HG02870 (cell line): ENCODE results near the gene LMO3.
"Not testable (repeated sequence)": the region's sequence is repeated elsewhere in the genome, so short reads cannot be mapped to it uniquely, and the experiment has no call there.

Source experiments
- ATAC-seq: cut with Tn5 transposase; IDR thresholded peaks from one replicate; pipeline ENCODE4 v1.9.1; 2021; ENCODE audit warnings: mild to moderate bottlenecking, moderate library complexity; ENCODE audit not compliant: unreplicated experiment

LMO3 gene

GRCh38 chr12:16553457-16553856 is 52.5 kb downstream of the LMO3 start:
- ATAC-seq = no peak

- ATAC-seq = no peak
Measured at GRCh38 chr12:16552301-16552700, 53.7 kb downstream of the LMO3 start.

GRCh38 chr12:16545836-16546235 is 60.1 kb downstream of the LMO3 start:
- no peak for ATAC-seq

GRCh38 chr12:16542586-16542985 is 63.4 kb downstream of the LMO3 start:
- no peak for ATAC-seq

GRCh38 chr12:16537652-16538051 is 68.3 kb downstream of the LMO3 start:
- not testable (repeated sequence) for ATAC-seq

GRCh38 chr12:16531621-16532020 is 74.3 kb downstream of the LMO3 start:
- no peak for ATAC-seq

- ATAC-seq = no peak
Measured at GRCh38 chr12:16530268-16530850, 75.6 kb downstream of the LMO3 start.

GRCh38 chr12:16526693-16527092 is 79.3 kb downstream of the LMO3 start:
- no peak for ATAC-seq

- no peak for ATAC-seq
Measured at GRCh38 chr12:16524378-16524777, 81.6 kb downstream of the LMO3 start.

- ATAC-seq = no peak
Measured at GRCh38 chr12:16523951-16524331, 82.0 kb downstream of the LMO3 start.

GRCh38 chr12:16523284-16523950 is 82.5 kb downstream of the LMO3 start:
- ATAC-seq = no peak

- ATAC-seq = no peak
Measured at GRCh38 chr12:16520328-16520727, 85.6 kb downstream of the LMO3 start.

- ATAC-seq = no peak
Measured at GRCh38 chr12:16515666-16516065, 90.3 kb downstream of the LMO3 start.

GRCh38 chr12:16513231-16513630 is 92.7 kb downstream of the LMO3 start:
- no peak for ATAC-seq

- ATAC-seq = no peak
Measured at GRCh38 chr12:16509411-16509810, 96.6 kb downstream of the LMO3 start.

GRCh38 chr12:16506394-16506793 is 99.6 kb downstream of the LMO3 start:
- no peak for ATAC-seq

GRCh38 chr12:16504200-16504599 is 101.8 kb downstream of the LMO3 start:
- no peak for ATAC-seq

- ATAC-seq = no peak
Measured at GRCh38 chr12:16499611-16500010, 106.4 kb downstream of the LMO3 start.
